ENCODE measurements around the gene CHST2. TPM values are rescaled to one million over a fixed set of nuclear protein-coding genes. Genes with fewer than 3 reads are reported as not detected.

Gene CHST2
- polyA plus RNA-seq, 1 donor from 2014 or later: 7.8 TPM

- H3K27ac Mint-ChIP-seq: no peak overlapping the region
- no peak overlapping the region for H3K4me3 Mint-ChIP-seq
- H3K4me1 Mint-ChIP-seq: peaks cover 2 to 3% (median 3%) of the 10 kb centered on the region in 3 donors
- H3K27me3 Mint-ChIP-seq: no peaks in the 10 kb centered on the region
- H3K9me3 Mint-ChIP-seq: no peaks in the 10 kb centered on the region
- peaks cover 2% of the 10 kb centered on the region for H3K36me3 Mint-ChIP-seq
These were observed 29.6 kb upstream of the CHST2 start for GRCh38 chr3:143089965-143090364.

GRCh38 chr3:143090486-143090885 lies 29.1 kb upstream of the CHST2 start:
- Mint-ChIP-seq H3K27me3 (no peaks in the 10 kb centered on the region), H3K9me3 (no peaks in the 10 kb centered on the region), H3K4me1 (no peaks in the 10 kb centered on the region), H3K36me3 (peaks cover 2% of the 10 kb centered on the region), H3K4me3 (no peak overlapping the region), H3K27ac (no peak overlapping the region)

GRCh38 chr3:143090976-143091837 lies 28.4 kb upstream of the CHST2 start:
- H3K36me3 Mint-ChIP-seq: peaks cover 2% of the 10 kb centered on the region
- H3K9me3 Mint-ChIP-seq: peaks cover 0 to 2% (median 0%) of the 10 kb centered on the region in 3 donors
- no peaks in the 10 kb centered on the region for H3K27me3 Mint-ChIP-seq
- no peaks in the 10 kb centered on the region for H3K4me1 Mint-ChIP-seq
- H3K27ac Mint-ChIP-seq: no peak overlapping the region
- H3K4me3 Mint-ChIP-seq: no peak overlapping the region

- no peaks in the 10 kb centered on the region for H3K27me3 Mint-ChIP-seq
- H3K4me3 Mint-ChIP-seq: no peak overlapping the region
- H3K9me3 Mint-ChIP-seq: peaks cover 0 to 2% (median 0%) of the 10 kb centered on the region in 3 donors
- H3K27ac Mint-ChIP-seq: no peak overlapping the region
- peaks cover 2% of the 10 kb centered on the region for H3K36me3 Mint-ChIP-seq
- H3K4me1 Mint-ChIP-seq: no peaks in the 10 kb centered on the region
These were observed 27.4 kb upstream of the CHST2 start for GRCh38 chr3:143092191-143092590.

- H3K4me3 Mint-ChIP-seq: no peak overlapping the region
These were observed 23.8 kb upstream of the CHST2 start for GRCh38 chr3:143095813-143096212.

GRCh38 chr3:143098032-143098764 lies 21.4 kb upstream of the CHST2 start:
- H3K9me3 Mint-ChIP-seq: peaks cover 0 to 2% (median 0%) of the 10 kb centered on the region in 3 donors
- peaks cover 0 to 2% (median 0%) of the 10 kb centered on the region in 3 donors for H3K4me1 Mint-ChIP-seq
- no peak overlapping the region for H3K4me3 Mint-ChIP-seq
- no peaks in the 10 kb centered on the region for H3K36me3 Mint-ChIP-seq
- H3K27me3 Mint-ChIP-seq: no peaks in the 10 kb centered on the region
- H3K27ac Mint-ChIP-seq: no peak overlapping the region

More at GRCh38 chr3:143095813-143096212, 23.8 kb upstream of the CHST2 start:
- H3K36me3 Mint-ChIP-seq: no peaks in the 10 kb centered on the region
- H3K4me1 Mint-ChIP-seq: no peaks in the 10 kb centered on the region
- H3K27ac Mint-ChIP-seq: no peak overlapping the region
- H3K9me3 Mint-ChIP-seq: peaks cover 0 to 2% (median 0%) of the 10 kb centered on the region in 3 donors
- H3K27me3 Mint-ChIP-seq: no peaks in the 10 kb centered on the region

- no peak overlapping the region for H3K4me3 Mint-ChIP-seq
- no peaks in the 10 kb centered on the region for H3K36me3 Mint-ChIP-seq
- no peaks in the 10 kb centered on the region for H3K27me3 Mint-ChIP-seq
- peaks cover 0 to 5% (median 5%) of the 10 kb centered on the region in 3 donors for H3K4me1 Mint-ChIP-seq
- peaks cover 0 to 4% (median 1%) of the 10 kb centered on the region in 3 donors for H3K9me3 Mint-ChIP-seq
- no peak overlapping the region for H3K27ac Mint-ChIP-seq
These were observed 20.4 kb upstream of the CHST2 start for GRCh38 chr3:143099210-143099609.

GRCh38 chr3:143099690-143100089 lies 19.9 kb upstream of the CHST2 start:
- Mint-ChIP-seq H3K27ac (no peak overlapping the region), H3K9me3 (peaks cover 0 to 6% (median 6%) of the 10 kb centered on the region in 3 donors), H3K27me3 (no peaks in the 10 kb centered on the region), H3K4me1 (peaks cover 0 to 5% (median 5%) of the 10 kb centered on the region in 3 donors), H3K36me3 (no peaks in the 10 kb centered on the region), H3K4me3 (no peak overlapping the region)

- H3K9me3 Mint-ChIP-seq: peaks cover 0 to 12% (median 9%) of the 10 kb centered on the region in 3 donors
- H3K27ac Mint-ChIP-seq: no peak overlapping the region
- H3K4me1 Mint-ChIP-seq: peaks cover 0 to 5% (median 5%) of the 10 kb centered on the region in 3 donors
- no peaks in the 10 kb centered on the region for H3K27me3 Mint-ChIP-seq
- H3K4me3 Mint-ChIP-seq: no peak overlapping the region
- no peaks in the 10 kb centered on the region for H3K36me3 Mint-ChIP-seq
These were observed 19.1 kb upstream of the CHST2 start for GRCh38 chr3:143100451-143100850.

- Mint-ChIP-seq H3K4me3 (no peak overlapping the region), H3K27ac (no peak overlapping the region), H3K4me1 (peaks cover 0 to 5% (median 5%) of the 10 kb centered on the region in 3 donors), H3K9me3 (peaks cover 1 to 14% (median 12%) of the 10 kb centered on the region in 3 donors), H3K36me3 (no peaks in the 10 kb centered on the region), H3K27me3 (no peaks in the 10 kb centered on the region)
These were observed 17.7 kb upstream of the CHST2 start for GRCh38 chr3:143101792-143102381.

GRCh38 chr3:143103652-143104051 lies 15.9 kb upstream of the CHST2 start:
- Mint-ChIP-seq H3K9me3 (peaks cover 1 to 14% (median 12%) of the 10 kb centered on the region in 3 donors), H3K27me3 (no peaks in the 10 kb centered on the region), H3K27ac (no peak overlapping the region), H3K36me3 (no peaks in the 10 kb centered on the region), H3K4me3 (peak overlapping the region in 1 of 4 donors; percentile 73), H3K4me1 (peaks cover 0 to 5% (median 5%) of the 10 kb centered on the region in 3 donors)

- no peak overlapping the region for H3K4me3 Mint-ChIP-seq
- no peaks in the 10 kb centered on the region for H3K27me3 Mint-ChIP-seq
- H3K9me3 Mint-ChIP-seq: peaks cover 1 to 14% (median 12%) of the 10 kb centered on the region in 3 donors
- no peak overlapping the region for H3K27ac Mint-ChIP-seq
- peaks cover 0 to 5% (median 5%) of the 10 kb centered on the region in 3 donors for H3K4me1 Mint-ChIP-seq
- H3K36me3 Mint-ChIP-seq: no peaks in the 10 kb centered on the region
These were observed 14.4 kb upstream of the CHST2 start for GRCh38 chr3:143105170-143105569.

GRCh38 chr3:143109861-143110260 lies 9.7 kb upstream of the CHST2 start:
- Mint-ChIP-seq H3K4me3 (no peak overlapping the region), H3K9me3 (peaks cover 1 to 7% (median 6%) of the 10 kb centered on the region in 3 donors), H3K4me1 (no peaks in the 10 kb centered on the region), H3K27ac (no peak overlapping the region), H3K27me3 (peaks cover 4% of the 10 kb centered on the region), H3K36me3 (no peaks in the 10 kb centered on the region)

- H3K27ac Mint-ChIP-seq: no peak overlapping the region
- peaks cover 4% of the 10 kb centered on the region for H3K27me3 Mint-ChIP-seq
- no peak overlapping the region for H3K4me3 Mint-ChIP-seq
- H3K4me1 Mint-ChIP-seq: no peaks in the 10 kb centered on the region
- peaks cover 1 to 5% (median 3%) of the 10 kb centered on the region in 3 donors for H3K9me3 Mint-ChIP-seq
- no peaks in the 10 kb centered on the region for H3K36me3 Mint-ChIP-seq
These were observed 9.2 kb upstream of the CHST2 start for GRCh38 chr3:143110371-143110770.

GRCh38 chr3:143118630-143119008 lies 952 bp upstream of the CHST2 start:
- Mint-ChIP-seq H3K4me3 (peak overlapping the region; percentile 93 to 99 (median 96)), H3K27ac (peak overlapping the region; percentile 90 to 96 (median 91)), H3K9me3 (peaks cover 0 to 1% (median 0%) of the 10 kb centered on the region in 3 donors), H3K36me3 (no peaks in the 10 kb centered on the region), H3K4me1 (peaks cover 11 to 26% (median 22%) of the 10 kb centered on the region in 3 donors), H3K27me3 (peaks cover 4% of the 10 kb centered on the region)

Data from IgD-negative memory B cell (primary cell).